Measurements from ENCODE around the gene FOLR1. TPM values are rescaled to one million over a fixed set of nuclear protein-coding genes. Genes with fewer than 3 reads are reported as not detected.

FOLR1 gene
- total and polyA plus RNA-seq, 9 of the 15 experiments (the other 6 are each of a cell fraction or from before 2014, with no cell fraction given) = 0.22 to 2.3 (median 1.0) TPM

DNA sequence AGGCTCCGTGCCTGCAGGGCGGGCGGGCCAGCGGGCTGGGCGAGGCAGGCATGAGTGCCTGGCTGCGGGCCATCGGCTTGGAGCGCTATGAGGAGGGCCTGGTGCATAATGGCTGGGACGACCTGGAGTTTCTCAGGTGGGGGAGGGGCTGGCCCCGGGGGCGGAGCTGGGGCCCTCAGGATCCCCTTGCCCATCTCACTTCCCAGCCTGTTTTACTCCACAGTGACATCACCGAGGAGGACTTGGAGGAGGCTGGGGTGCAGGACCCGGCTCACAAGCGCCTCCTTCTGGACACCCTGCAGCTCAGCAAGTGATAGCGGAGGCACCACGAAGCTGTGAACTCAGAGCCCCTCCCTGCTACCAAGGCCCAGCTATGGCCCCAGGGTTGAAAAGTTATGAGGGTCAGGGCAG is 46.1 kb downstream of the FOLR1 start (continued):
- TF ChIP-seq SFPQ (IDR thresholded peaks at IDR 0.05; ENCODE audit: low read depth, low read length) (no peak), CC2D1A (IDR thresholded peaks at IDR 0.05) (no peak), STAG1 (CRISPR knock-in tag; IDR thresholded peaks at IDR 0.05; ENCODE audit: borderline replicate concordance) (0 out of 2 replicates have a peak, but pooled peaks have one; percentile 28), WHSC1 (IDR thresholded peaks at IDR 0.05; ENCODE audit: low read length) (no peak), TEAD2 (tag; IDR thresholded peaks at IDR 0.05) (no peak)
- TF ChIP-seq, protein P1, sequence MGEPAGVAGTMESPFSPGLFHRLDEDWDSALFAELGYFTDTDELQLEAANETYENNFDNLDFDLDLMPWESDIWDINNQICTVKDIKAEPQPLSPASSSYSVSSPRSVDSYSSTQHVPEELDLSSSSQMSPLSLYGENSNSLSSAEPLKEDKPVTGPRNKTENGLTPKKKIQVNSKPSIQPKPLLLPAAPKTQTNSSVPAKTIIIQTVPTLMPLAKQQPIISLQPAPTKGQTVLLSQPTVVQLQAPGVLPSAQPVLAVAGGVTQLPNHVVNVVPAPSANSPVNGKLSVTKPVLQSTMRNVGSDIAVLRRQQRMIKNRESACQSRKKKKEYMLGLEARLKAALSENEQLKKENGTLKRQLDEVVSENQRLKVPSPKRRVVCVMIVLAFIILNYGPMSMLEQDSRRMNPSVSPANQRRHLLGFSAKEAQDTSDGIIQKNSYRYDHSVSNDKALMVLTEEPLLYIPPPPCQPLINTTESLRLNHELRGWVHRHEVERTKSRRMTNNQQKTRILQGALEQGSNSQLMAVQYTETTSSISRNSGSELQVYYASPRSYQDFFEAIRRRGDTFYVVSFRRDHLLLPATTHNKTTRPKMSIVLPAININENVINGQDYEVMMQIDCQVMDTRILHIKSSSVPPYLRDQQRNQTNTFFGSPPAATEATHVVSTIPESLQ (CRISPR knock-in tag; IDR thresholded peaks at IDR 0.05) = no peak
- TF ChIP-seq, protein P2, sequence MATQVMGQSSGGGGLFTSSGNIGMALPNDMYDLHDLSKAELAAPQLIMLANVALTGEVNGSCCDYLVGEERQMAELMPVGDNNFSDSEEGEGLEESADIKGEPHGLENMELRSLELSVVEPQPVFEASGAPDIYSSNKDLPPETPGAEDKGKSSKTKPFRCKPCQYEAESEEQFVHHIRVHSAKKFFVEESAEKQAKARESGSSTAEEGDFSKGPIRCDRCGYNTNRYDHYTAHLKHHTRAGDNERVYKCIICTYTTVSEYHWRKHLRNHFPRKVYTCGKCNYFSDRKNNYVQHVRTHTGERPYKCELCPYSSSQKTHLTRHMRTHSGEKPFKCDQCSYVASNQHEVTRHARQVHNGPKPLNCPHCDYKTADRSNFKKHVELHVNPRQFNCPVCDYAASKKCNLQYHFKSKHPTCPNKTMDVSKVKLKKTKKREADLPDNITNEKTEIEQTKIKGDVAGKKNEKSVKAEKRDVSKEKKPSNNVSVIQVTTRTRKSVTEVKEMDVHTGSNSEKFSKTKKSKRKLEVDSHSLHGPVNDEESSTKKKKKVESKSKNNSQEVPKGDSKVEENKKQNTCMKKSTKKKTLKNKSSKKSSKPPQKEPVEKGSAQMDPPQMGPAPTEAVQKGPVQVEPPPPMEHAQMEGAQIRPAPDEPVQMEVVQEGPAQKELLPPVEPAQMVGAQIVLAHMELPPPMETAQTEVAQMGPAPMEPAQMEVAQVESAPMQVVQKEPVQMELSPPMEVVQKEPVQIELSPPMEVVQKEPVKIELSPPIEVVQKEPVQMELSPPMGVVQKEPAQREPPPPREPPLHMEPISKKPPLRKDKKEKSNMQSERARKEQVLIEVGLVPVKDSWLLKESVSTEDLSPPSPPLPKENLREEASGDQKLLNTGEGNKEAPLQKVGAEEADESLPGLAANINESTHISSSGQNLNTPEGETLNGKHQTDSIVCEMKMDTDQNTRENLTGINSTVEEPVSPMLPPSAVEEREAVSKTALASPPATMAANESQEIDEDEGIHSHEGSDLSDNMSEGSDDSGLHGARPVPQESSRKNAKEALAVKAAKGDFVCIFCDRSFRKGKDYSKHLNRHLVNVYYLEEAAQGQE (IDR thresholded peaks at IDR 0.05; ENCODE audit: borderline replicate concordance) = peak; percentile 58; the same call in 1 of the 2 replicates
- TF ChIP-seq, protein P2 (CRISPR knock-in tag; IDR thresholded peaks at IDR 0.05; ENCODE audit: low read depth) = no peak
- TF ChIP-seq, protein P3, sequence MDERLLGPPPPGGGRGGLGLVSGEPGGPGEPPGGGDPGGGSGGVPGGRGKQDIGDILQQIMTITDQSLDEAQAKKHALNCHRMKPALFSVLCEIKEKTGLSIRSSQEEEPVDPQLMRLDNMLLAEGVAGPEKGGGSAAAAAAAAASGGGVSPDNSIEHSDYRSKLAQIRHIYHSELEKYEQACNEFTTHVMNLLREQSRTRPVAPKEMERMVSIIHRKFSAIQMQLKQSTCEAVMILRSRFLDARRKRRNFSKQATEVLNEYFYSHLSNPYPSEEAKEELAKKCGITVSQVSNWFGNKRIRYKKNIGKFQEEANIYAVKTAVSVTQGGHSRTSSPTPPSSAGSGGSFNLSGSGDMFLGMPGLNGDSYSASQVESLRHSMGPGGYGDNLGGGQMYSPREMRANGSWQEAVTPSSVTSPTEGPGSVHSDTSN (CRISPR knock-in tag; IDR thresholded peaks at IDR 0.05; ENCODE audit: low read depth) = no peak
- TF ChIP-seq, protein P3 (tag; conservative IDR thresholded peaks at IDR 0.05; ENCODE audit: low read depth) = no peak
- TF ChIP-seq, protein P4, sequence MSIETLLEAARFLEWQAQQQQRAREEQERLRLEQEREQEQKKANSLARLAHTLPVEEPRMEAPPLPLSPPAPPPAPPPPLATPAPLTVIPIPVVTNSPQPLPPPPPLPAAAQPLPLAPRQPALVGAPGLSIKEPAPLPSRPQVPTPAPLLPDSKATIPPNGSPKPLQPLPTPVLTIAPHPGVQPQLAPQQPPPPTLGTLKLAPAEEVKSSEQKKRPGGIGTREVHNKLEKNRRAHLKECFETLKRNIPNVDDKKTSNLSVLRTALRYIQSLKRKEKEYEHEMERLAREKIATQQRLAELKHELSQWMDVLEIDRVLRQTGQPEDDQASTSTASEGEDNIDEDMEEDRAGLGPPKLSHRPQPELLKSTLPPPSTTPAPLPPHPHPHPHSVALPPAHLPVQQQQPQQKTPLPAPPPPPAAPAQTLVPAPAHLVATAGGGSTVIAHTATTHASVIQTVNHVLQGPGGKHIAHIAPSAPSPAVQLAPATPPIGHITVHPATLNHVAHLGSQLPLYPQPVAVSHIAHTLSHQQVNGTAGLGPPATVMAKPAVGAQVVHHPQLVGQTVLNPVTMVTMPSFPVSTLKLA (conservative IDR thresholded peaks at IDR 0.05) = no peak

Data from K562 (cell line).